Measurements from ENCODE around the gene NDUFS8. TPM values are rescaled to one million over a fixed set of nuclear protein-coding genes. Genes with fewer than 3 reads are reported as not detected.

The NDUFS8 gene
- total RNA-seq, 1 experiment from 2014 or later: 221 TPM

DNA sequence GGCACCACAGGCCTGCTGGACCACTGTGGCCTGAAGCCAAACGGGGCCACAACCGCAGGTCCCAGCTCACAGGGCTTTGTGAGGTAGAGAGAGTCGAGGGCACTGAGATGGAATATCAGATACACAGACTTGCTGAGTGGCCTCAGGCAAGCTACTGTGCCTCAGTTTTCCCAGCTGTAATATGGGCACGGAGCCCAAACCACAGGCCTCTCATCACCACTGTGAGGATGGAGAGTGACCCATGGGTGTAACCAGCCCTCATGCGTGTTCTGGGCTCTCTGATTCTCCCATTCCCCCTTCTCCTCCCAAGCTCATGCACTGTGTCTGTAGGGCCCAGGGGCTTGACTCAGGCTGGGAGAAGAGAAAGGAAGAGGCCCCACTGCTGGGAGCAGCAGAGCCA is 30.8 kb upstream of the NDUFS8 start:
- CTCF ChIA-PET: no interaction called here
- TF ChIP-seq SP1 (CRISPR knock-in tag; conservative IDR thresholded peaks at IDR 0.05): no peak
- peaks cover 2% of the 10 kb centered on the region for H3K27me3 Mint-ChIP-seq (ENCODE audit: low read depth)
- H3K4me3 Mint-ChIP-seq: no peak overlapping the region
- peaks cover 29% of the 10 kb centered on the region for H3K4me1 Mint-ChIP-seq
- H3K9me3 Mint-ChIP-seq: no peaks in the 10 kb centered on the region
- POLR2A ChIA-PET: no interaction called here
- no peak overlapping the region for H3K27ac Mint-ChIP-seq
- peaks cover 2% of the 10 kb centered on the region for H3K36me3 Mint-ChIP-seq
- ATAC-seq (no peak), DNase-seq (ENCODE audit: low spot score) (no peak)

DNA sequence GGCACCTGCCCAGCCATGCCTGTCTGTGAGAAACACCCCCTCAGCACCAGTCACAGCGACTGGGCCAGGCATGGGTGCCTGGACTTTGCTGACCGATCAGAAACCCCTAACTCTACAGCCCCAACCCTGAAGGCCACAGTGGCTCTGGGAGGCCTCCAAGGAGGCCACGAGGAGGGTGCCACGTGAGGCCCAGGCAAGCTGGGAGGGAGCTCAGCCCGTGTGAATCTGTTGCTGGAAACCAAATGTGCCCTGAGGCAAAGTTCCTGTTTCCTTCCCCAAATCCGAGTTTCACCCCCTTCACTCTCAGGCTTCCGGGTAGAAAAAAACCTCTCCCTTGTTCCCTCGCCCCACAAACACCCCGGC is 27.9 kb upstream of the NDUFS8 start:
- Mint-ChIP-seq H3K36me3 (peaks cover 2% of the 10 kb centered on the region), H3K27me3 (ENCODE audit: low read depth) (no peaks in the 10 kb centered on the region; the same call in none of the 2 replicates), H3K9me3 (no peaks in the 10 kb centered on the region), H3K27ac (no peak overlapping the region), H3K4me1 (peaks cover 23% of the 10 kb centered on the region), H3K4me3 (peak overlapping the region; percentile 76)
- CTCF ChIA-PET: interaction anchor here (0.9 to 2.0 kb wide), 3 partner anchors 9 to 206 kb away, joined by 3 to 10 read pairs (median 9); no protein-coding TSS in a partner anchor
- TF ChIP-seq, protein P1, sequence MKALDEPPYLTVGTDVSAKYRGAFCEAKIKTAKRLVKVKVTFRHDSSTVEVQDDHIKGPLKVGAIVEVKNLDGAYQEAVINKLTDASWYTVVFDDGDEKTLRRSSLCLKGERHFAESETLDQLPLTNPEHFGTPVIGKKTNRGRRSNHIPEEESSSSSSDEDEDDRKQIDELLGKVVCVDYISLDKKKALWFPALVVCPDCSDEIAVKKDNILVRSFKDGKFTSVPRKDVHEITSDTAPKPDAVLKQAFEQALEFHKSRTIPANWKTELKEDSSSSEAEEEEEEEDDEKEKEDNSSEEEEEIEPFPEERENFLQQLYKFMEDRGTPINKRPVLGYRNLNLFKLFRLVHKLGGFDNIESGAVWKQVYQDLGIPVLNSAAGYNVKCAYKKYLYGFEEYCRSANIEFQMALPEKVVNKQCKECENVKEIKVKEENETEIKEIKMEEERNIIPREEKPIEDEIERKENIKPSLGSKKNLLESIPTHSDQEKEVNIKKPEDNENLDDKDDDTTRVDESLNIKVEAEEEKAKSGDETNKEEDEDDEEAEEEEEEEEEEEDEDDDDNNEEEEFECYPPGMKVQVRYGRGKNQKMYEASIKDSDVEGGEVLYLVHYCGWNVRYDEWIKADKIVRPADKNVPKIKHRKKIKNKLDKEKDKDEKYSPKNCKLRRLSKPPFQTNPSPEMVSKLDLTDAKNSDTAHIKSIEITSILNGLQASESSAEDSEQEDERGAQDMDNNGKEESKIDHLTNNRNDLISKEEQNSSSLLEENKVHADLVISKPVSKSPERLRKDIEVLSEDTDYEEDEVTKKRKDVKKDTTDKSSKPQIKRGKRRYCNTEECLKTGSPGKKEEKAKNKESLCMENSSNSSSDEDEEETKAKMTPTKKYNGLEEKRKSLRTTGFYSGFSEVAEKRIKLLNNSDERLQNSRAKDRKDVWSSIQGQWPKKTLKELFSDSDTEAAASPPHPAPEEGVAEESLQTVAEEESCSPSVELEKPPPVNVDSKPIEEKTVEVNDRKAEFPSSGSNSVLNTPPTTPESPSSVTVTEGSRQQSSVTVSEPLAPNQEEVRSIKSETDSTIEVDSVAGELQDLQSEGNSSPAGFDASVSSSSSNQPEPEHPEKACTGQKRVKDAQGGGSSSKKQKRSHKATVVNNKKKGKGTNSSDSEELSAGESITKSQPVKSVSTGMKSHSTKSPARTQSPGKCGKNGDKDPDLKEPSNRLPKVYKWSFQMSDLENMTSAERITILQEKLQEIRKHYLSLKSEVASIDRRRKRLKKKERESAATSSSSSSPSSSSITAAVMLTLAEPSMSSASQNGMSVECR (CRISPR knock-in tag; IDR thresholded peaks at IDR 0.05; ENCODE audit: borderline replicate concordance): no peak
- TF ChIP-seq, protein P2, sequence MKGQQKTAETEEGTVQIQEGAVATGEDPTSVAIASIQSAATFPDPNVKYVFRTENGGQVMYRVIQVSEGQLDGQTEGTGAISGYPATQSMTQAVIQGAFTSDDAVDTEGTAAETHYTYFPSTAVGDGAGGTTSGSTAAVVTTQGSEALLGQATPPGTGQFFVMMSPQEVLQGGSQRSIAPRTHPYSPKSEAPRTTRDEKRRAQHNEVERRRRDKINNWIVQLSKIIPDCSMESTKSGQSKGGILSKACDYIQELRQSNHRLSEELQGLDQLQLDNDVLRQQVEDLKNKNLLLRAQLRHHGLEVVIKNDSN (CRISPR knock-in tag; IDR thresholded peaks at IDR 0.05): 0 out of 2 replicates have a peak, but pooled peaks have one; percentile 28
- POLR2A ChIA-PET: no interaction called here
- no peak for ATAC-seq
- DNase-seq (ENCODE audit: low spot score): no peak

DNA sequence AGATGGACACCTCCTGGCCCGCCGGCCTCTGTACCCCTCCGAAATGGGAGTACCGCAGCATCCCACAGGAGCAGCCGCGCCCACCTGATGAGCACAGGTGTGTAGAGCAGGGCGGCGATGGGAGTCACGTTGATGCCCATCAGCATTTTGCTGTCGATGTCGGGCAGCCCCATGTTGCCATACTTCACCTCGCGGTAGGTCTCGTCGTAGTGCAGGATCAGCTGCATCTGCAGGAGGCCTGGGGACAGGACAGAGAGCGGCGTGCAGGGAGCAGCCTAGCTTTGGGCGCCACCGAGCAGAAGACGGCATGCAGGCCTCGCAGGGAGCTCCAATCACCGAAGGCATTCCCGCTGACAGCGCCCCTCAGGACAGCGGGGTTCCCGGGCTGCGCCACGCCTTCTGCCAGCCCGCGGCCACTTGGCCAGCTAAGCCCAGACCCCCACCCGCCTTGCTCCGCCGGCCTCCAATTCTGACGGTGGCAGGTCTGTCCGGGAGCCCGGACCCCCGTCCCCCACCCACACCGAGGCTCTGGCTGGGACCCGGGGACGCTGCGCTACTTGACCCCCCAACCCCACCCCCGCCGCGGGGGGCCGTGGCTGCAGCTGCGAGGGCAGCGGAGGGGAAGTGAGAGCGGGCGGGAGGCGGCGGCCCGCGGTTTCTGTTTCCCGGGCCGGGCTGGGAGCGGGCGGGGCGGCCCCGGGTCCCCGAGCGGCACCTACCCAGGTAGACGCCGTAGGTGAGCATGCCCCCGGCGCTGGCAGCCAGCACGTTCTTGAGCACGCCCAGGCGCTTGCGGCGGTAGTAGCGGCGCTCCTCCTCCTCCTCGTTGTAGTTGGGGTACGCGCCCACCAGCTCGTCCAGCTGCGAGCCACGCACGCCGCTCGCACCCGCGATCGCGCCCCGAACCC is 27.3 kb upstream of the NDUFS8 start:
- CTCF ChIA-PET: interaction anchor here (0.9 to 2.0 kb wide), 3 partner anchors 10 to 206 kb away, joined by 3 to 10 read pairs (median 9); no protein-coding TSS in a partner anchor
- POLR2A ChIA-PET: no interaction called here
- Mint-ChIP-seq H3K4me1 (peaks cover 22% of the 10 kb centered on the region), H3K36me3 (peaks cover 2% of the 10 kb centered on the region), H3K4me3 (peak overlapping the region; percentile 76), H3K27me3 (ENCODE audit: low read depth) (no peaks in the 10 kb centered on the region; the same call in none of the 2 replicates), H3K27ac (0 out of 2 replicates have a peak overlapping the region, but pooled peaks have one; percentile 49), H3K9me3 (no peaks in the 10 kb centered on the region)
- peak; percentile 55 for ATAC-seq
- peak; percentile 56 for DNase-seq (ENCODE audit: low spot score)
- TF ChIP-seq ZNF121 (CRISPR knock-in tag; IDR thresholded peaks at IDR 0.05): no peak
- TF ChIP-seq GRHL2 (CRISPR knock-in tag; IDR thresholded peaks at IDR 0.05; ENCODE audit: insufficient replicate concordance, severe bottlenecking): no peak
- TF ChIP-seq, protein P3, sequence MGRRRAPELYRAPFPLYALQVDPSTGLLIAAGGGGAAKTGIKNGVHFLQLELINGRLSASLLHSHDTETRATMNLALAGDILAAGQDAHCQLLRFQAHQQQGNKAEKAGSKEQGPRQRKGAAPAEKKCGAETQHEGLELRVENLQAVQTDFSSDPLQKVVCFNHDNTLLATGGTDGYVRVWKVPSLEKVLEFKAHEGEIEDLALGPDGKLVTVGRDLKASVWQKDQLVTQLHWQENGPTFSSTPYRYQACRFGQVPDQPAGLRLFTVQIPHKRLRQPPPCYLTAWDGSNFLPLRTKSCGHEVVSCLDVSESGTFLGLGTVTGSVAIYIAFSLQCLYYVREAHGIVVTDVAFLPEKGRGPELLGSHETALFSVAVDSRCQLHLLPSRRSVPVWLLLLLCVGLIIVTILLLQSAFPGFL (CRISPR knock-in tag; IDR thresholded peaks at IDR 0.05; ENCODE audit: borderline replicate concordance): no peak
- 0 out of 2 replicates have a peak, but pooled peaks have one; percentile 13 for TF ChIP-seq TP53 (CRISPR knock-in tag; IDR thresholded peaks at IDR 0.05)
- TF ChIP-seq ZBTB21 (CRISPR knock-in tag; IDR thresholded peaks at IDR 0.05; ENCODE audit: borderline replicate concordance): no peak
- TF ChIP-seq ELF4 (CRISPR knock-in tag; IDR thresholded peaks at IDR 0.05; ENCODE audit: low read depth): no peak
- TF ChIP-seq, protein P1 (CRISPR knock-in tag; IDR thresholded peaks at IDR 0.05; ENCODE audit: borderline replicate concordance): no peak; the same call in 1 of the 2 replicates
- TF ChIP-seq, protein P4, sequence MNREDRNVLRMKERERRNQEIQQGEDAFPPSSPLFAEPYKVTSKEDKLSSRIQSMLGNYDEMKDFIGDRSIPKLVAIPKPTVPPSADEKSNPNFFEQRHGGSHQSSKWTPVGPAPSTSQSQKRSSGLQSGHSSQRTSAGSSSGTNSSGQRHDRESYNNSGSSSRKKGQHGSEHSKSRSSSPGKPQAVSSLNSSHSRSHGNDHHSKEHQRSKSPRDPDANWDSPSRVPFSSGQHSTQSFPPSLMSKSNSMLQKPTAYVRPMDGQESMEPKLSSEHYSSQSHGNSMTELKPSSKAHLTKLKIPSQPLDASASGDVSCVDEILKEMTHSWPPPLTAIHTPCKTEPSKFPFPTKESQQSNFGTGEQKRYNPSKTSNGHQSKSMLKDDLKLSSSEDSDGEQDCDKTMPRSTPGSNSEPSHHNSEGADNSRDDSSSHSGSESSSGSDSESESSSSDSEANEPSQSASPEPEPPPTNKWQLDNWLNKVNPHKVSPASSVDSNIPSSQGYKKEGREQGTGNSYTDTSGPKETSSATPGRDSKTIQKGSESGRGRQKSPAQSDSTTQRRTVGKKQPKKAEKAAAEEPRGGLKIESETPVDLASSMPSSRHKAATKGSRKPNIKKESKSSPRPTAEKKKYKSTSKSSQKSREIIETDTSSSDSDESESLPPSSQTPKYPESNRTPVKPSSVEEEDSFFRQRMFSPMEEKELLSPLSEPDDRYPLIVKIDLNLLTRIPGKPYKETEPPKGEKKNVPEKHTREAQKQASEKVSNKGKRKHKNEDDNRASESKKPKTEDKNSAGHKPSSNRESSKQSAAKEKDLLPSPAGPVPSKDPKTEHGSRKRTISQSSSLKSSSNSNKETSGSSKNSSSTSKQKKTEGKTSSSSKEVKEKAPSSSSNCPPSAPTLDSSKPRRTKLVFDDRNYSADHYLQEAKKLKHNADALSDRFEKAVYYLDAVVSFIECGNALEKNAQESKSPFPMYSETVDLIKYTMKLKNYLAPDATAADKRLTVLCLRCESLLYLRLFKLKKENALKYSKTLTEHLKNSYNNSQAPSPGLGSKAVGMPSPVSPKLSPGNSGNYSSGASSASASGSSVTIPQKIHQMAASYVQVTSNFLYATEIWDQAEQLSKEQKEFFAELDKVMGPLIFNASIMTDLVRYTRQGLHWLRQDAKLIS (CRISPR knock-in tag; IDR thresholded peaks at IDR 0.05; ENCODE audit: borderline replicate concordance): no peak
- no peak for TF ChIP-seq CREM (CRISPR knock-in tag; IDR thresholded peaks at IDR 0.05)
- TF ChIP-seq, protein P5, sequence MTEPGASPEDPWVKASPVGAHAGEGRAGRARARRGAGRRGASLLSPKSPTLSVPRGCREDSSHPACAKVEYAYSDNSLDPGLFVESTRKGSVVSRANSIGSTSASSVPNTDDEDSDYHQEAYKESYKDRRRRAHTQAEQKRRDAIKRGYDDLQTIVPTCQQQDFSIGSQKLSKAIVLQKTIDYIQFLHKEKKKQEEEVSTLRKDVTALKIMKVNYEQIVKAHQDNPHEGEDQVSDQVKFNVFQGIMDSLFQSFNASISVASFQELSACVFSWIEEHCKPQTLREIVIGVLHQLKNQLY (CRISPR knock-in tag; IDR thresholded peaks at IDR 0.05): no peak
- no peak for TF ChIP-seq NR1H2 (CRISPR knock-in tag; IDR thresholded peaks at IDR 0.05)

Data from WTC11 (cell line).